ENCODE data around the gene SFI1. TPM values are rescaled to one million over a fixed set of nuclear protein-coding genes. Genes with fewer than 3 reads are reported as not detected.
"Not testable (repeated sequence)": the region's sequence is repeated elsewhere in the genome, so short reads cannot be mapped to it uniquely, and the experiment has no call there.

The SFI1 gene
- total RNA-seq = 321 and 352 TPM in 2 replicates

DNA sequence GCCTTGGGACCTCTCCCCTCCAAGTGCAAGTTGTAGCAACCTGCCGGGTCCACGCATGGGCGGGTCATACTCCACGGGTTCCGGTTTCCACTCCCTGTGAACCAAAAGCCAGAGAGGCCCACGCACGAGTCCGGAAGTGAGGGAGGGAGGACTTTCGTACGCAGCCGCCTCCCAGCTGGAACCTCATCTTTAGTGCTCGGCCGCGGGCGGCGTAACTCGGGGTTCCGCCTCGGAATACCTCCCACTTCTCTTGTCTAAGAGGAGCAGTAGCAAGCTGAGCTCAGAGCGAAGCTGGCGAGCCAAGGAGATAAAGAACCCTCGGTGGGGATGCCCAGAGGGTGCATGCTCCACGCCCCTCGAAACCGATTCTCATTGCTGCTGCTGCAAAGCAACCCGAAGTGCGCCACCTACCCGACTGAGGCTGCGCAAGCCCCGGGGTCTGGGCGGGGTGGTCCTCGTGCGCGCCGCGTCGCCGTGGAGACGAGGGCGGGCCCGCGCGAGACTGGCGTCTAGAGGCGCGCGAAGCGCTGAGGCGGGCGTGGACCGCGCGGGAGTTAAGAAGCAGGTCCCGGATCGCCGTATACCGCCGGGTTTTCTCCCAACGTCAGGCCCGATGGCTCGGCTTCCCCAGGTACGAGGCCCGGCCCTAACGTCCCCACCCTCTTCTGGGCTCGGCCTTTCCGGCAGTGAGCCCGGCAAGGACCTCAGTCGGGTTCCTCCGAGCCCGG, at the start of gene SFI1:
SFI1 (plus strand) TSS at position 530 of the 728 bp plus-strand sequence. CDS start 11,749 bp downstream, outside the sequence.
- no peaks in the 10 kb centered on the region for H3K9me3 Mint-ChIP-seq
- no peaks in the 10 kb centered on the region for H3K27me3 Mint-ChIP-seq

GRCh38 chr22:31446767-31447166, 49.6 kb upstream of the SFI1 start:
- Mint-ChIP-seq H3K27ac (no peak overlapping the region), H3K9me3 (no peaks in the 10 kb centered on the region), H3K27me3 (no peaks in the 10 kb centered on the region), H3K4me3 (no peak overlapping the region), H3K4me1 (peaks cover 7% of the 10 kb centered on the region), H3K36me3 (ENCODE audit: low read depth) (peaks cover 56% of the 10 kb centered on the region)
- intact Hi-C loops (cut with micrococcal nuclease) = no loop called here
- DNase-seq = no peak

More for the DNA sequence above, at the start of gene SFI1:
- intact Hi-C loops (cut with micrococcal nuclease) = loop anchor here (1.0 to 10.0 kb wide), 7 partner anchors 30 to 1071 kb away; partner anchors contain the start of genes MTFP1 and PATZ1
- H3K4me3 Mint-ChIP-seq = peak within 1 kb of the TSS; percentile 90
- peaks cover 31% of the 10 kb centered on the region for H3K36me3 Mint-ChIP-seq (ENCODE audit: low read depth)
- H3K27ac Mint-ChIP-seq = peak within 1 kb of the TSS; percentile 93
- peak; percentile 99 for DNase-seq
- peaks cover 36% of the 10 kb centered on the region for H3K4me1 Mint-ChIP-seq

DNA sequence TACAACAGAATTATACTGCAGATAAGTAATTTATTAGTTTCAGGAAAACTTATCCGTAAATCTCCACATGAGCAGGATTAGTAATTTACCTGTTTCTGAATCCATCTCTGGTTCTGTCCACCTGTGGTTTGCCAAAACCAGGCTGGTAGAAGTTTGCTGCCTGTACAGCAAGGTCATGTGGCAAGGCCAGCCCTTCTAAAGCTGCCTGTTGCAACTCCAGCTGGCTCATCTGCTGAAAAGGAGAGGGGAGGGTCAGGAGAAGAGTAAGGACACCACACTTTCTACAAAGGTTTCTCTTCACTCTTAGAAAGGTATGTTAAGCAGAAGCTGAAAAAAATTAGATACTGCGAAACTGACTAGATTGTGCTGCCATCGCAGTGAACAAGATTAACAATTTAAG, 49.0 kb upstream of the SFI1 start:
- H3K27me3 Mint-ChIP-seq = no peaks in the 10 kb centered on the region
- H3K4me3 Mint-ChIP-seq = no peak overlapping the region
- H3K27ac Mint-ChIP-seq = no peak overlapping the region
- DNase-seq = no peak
- peaks cover 55% of the 10 kb centered on the region for H3K36me3 Mint-ChIP-seq (ENCODE audit: low read depth)
- no peaks in the 10 kb centered on the region for H3K9me3 Mint-ChIP-seq
- intact Hi-C loops (cut with micrococcal nuclease) = no loop called here
- peaks cover 9% of the 10 kb centered on the region for H3K4me1 Mint-ChIP-seq

- Mint-ChIP-seq H3K36me3 (ENCODE audit: low read depth) (peaks cover 49% of the 10 kb centered on the region), H3K27ac (no peak overlapping the region), H3K9me3 (no peaks in the 10 kb centered on the region), H3K27me3 (no peaks in the 10 kb centered on the region), H3K4me1 (peaks cover 10% of the 10 kb centered on the region), H3K4me3 (no peak overlapping the region)
- intact Hi-C loops (cut with micrococcal nuclease) = no loop called here
- no peak for DNase-seq
Measured at GRCh38 chr22:31448382-31448781, 48.0 kb upstream of the SFI1 start.

DNA sequence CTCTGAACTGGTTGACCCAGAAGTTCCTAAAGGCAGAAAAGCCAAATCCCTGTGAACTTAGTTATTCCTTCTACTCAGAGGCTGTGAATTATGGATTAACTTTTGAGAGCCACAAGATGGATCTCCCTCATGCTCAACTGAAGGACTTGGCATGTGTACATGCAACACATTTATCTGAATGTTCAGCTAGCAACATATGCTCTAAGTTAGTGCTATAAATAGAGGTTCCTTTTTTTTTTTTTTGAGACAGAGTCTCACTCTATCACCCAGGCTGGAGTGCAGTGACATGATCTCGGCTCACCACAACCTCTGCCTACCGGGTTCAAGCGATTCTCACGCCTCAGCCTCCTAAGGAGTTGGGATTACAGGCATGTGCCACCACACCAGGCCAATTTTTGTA, 46.8 kb upstream of the SFI1 start:
- no peak overlapping the region for H3K4me3 Mint-ChIP-seq
- intact Hi-C loops (cut with micrococcal nuclease) = no loop called here
- H3K36me3 Mint-ChIP-seq (ENCODE audit: low read depth) = peaks cover 51% of the 10 kb centered on the region
- H3K4me1 Mint-ChIP-seq = peaks cover 10% of the 10 kb centered on the region
- no peak for DNase-seq
- no peak overlapping the region for H3K27ac Mint-ChIP-seq
- H3K9me3 Mint-ChIP-seq = no peaks in the 10 kb centered on the region
- no peaks in the 10 kb centered on the region for H3K27me3 Mint-ChIP-seq

GRCh38 chr22:31451709-31452571, 44.4 kb upstream of the SFI1 start:
- DNase-seq = peak; percentile 73
- Mint-ChIP-seq H3K9me3 (no peaks in the 10 kb centered on the region), H3K4me1 (peaks cover 7% of the 10 kb centered on the region), H3K4me3 (no peak overlapping the region), H3K27me3 (no peaks in the 10 kb centered on the region), H3K27ac (no peak overlapping the region), H3K36me3 (ENCODE audit: low read depth) (peaks cover 52% of the 10 kb centered on the region)
- intact Hi-C loops (cut with micrococcal nuclease) = loop anchor here (5.0 kb wide), 1 partner anchor 180 kb away; no protein-coding TSS in a partner anchor

GRCh38 chr22:31461699-31462098, 34.6 kb upstream of the SFI1 start:
- intact Hi-C loops (cut with micrococcal nuclease) = no loop called here
- Mint-ChIP-seq H3K9me3 (no peaks in the 10 kb centered on the region), H3K27me3 (no peaks in the 10 kb centered on the region), H3K4me3 (no peak overlapping the region), H3K4me1 (peaks cover 5% of the 10 kb centered on the region), H3K36me3 (ENCODE audit: low read depth) (peaks cover 71% of the 10 kb centered on the region), H3K27ac (no peak overlapping the region)
- no peak for DNase-seq

DNA sequence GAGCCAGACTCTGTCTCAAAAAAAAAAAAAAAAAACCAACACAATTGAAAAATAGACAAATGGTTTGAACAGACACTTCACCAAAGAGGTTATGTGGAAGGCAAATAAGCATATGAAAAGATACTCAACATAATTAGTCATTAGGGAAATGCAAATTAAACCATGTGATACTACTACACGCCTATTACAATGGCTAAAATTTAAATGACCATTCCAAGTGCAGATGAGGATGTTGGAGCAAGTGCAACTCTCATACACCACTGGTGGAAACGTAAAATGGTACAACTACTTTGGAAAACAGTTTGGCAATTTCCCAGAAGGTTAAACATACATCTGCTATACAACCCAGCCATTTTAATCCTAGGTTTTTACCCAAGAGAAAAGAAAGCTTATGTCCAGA, 31.0 kb upstream of the SFI1 start:
- H3K4me1 Mint-ChIP-seq = peaks cover 4% of the 10 kb centered on the region
- no peak for DNase-seq
- intact Hi-C loops (cut with micrococcal nuclease) = no loop called here

DNA sequence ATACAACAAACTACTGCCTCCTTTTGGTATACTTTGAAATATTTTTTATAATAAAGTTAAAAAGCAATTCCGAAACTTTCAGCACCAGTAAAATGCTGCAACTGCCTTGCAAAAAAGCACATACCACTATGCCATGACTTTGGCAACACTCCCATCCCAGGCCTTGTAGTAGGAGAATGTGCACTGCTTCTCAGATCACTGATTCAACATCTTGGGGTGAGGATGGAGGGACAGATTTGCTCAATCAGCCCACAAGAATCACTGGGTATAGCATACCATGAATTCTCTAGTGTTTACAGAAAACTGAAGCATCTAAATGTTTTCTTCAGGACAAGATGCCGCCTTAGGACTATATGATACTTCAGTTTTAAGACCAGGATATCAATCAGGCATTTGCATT, 21.6 kb upstream of the SFI1 start:
- intact Hi-C loops (cut with micrococcal nuclease) = no loop called here
- H3K9me3 Mint-ChIP-seq = no peaks in the 10 kb centered on the region
- H3K27ac Mint-ChIP-seq = no peak overlapping the region
- peaks cover 55% of the 10 kb centered on the region for H3K36me3 Mint-ChIP-seq (ENCODE audit: low read depth)
- no peak overlapping the region for H3K4me3 Mint-ChIP-seq
- H3K4me1 Mint-ChIP-seq = peaks cover 27% of the 10 kb centered on the region
- H3K27me3 Mint-ChIP-seq = no peaks in the 10 kb centered on the region
- no peak for DNase-seq

More for the DNA sequence above, 31.0 kb upstream of the SFI1 start:
- Mint-ChIP-seq H3K27ac (no peak overlapping the region), H3K27me3 (no peaks in the 10 kb centered on the region), H3K4me3 (no peak overlapping the region), H3K36me3 (ENCODE audit: low read depth) (peaks cover 76% of the 10 kb centered on the region), H3K9me3 (no peaks in the 10 kb centered on the region)

DNA sequence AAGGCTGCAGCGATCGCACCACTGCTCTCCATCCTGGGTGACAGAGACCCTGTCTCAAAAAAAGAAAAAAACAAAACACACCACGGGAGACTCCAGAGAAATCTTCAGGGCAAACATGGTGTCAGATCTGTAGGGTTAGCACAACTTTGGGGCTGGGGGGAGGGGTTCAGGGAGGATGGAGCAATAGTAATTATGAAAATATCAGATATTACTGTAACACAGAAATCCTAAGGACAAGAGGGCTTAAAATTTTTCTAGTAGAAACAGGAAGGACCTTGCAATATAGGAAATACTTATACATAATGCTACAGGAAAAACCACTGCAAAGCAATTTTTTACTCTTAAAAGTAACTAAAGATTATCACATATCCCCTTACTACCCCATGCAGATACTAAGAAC, 20.5 kb upstream of the SFI1 start:
- Mint-ChIP-seq H3K36me3 (ENCODE audit: low read depth) (peaks cover 61% of the 10 kb centered on the region), H3K27me3 (no peaks in the 10 kb centered on the region), H3K4me3 (no peak overlapping the region), H3K4me1 (peaks cover 27% of the 10 kb centered on the region), H3K9me3 (no peaks in the 10 kb centered on the region), H3K27ac (peak overlapping the region; percentile 57)
- no peak for DNase-seq
- intact Hi-C loops (cut with micrococcal nuclease) = no loop called here

DNA sequence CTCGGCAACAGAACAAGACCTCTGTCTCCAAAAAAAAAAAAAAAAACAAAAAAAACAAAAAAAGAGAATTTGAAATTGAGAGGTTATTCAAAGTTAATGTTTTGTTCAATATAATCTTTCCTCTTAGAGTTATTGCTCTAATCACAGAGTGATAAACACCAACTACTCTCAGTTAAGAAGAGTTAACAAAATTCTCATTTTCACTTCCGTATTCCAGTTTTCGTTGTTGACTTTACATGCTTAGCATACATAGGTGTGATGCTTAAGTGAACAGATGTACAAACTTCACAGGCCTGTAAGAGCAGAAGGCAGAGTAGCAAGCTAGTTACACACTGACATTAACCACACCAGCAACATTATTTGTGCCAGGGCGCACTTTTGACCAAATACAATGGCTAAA, 19.0 kb upstream of the SFI1 start:
- Mint-ChIP-seq H3K9me3 (no peaks in the 10 kb centered on the region), H3K27me3 (no peaks in the 10 kb centered on the region), H3K4me1 (peaks cover 28% of the 10 kb centered on the region), H3K4me3 (no peak overlapping the region), H3K27ac (peak overlapping the region; percentile 39), H3K36me3 (ENCODE audit: low read depth) (peaks cover 67% of the 10 kb centered on the region)
- no peak for DNase-seq
- intact Hi-C loops (cut with micrococcal nuclease) = no loop called here

- Mint-ChIP-seq H3K9me3 (no peaks in the 10 kb centered on the region), H3K4me1 (peaks cover 35% of the 10 kb centered on the region), H3K27me3 (no peaks in the 10 kb centered on the region), H3K27ac (no peak overlapping the region), H3K4me3 (no peak overlapping the region), H3K36me3 (ENCODE audit: low read depth) (peaks cover 74% of the 10 kb centered on the region)
- no peak for DNase-seq
- intact Hi-C loops (cut with micrococcal nuclease) = no loop called here
Measured at GRCh38 chr22:31481129-31481528, 15.2 kb upstream of the SFI1 start.

GRCh38 chr22:31482470-31482869, 13.9 kb upstream of the SFI1 start:
- Mint-ChIP-seq H3K4me1 (peaks cover 34% of the 10 kb centered on the region), H3K36me3 (ENCODE audit: low read depth) (peaks cover 80% of the 10 kb centered on the region)
- H3K9me3 Mint-ChIP-seq; H3K27me3 Mint-ChIP-seq; H3K4me3 Mint-ChIP-seq; DNase-seq; H3K27ac Mint-ChIP-seq; intact Hi-C loops (cut with micrococcal nuclease): not testable (repeated sequence)

- H3K4me3 Mint-ChIP-seq; H3K27ac Mint-ChIP-seq; DNase-seq; H3K27me3 Mint-ChIP-seq; intact Hi-C loops (cut with micrococcal nuclease); H3K9me3 Mint-ChIP-seq: not testable (repeated sequence)
- peaks cover 50% of the 10 kb centered on the region for H3K4me1 Mint-ChIP-seq
- peaks cover 64% of the 10 kb centered on the region for H3K36me3 Mint-ChIP-seq (ENCODE audit: low read depth)
Measured at GRCh38 chr22:31486369-31486768, 10.0 kb upstream of the SFI1 start.
